ENCODE data around the gene EVL.

EVL gene

GRCh38 chr14:100132903-100133510, 67.8 kb downstream of the EVL start:
- DNase-seq, result no peak

GRCh38 chr14:100134586-100134985, 69.4 kb downstream of the EVL start:
- no peak for DNase-seq

- no peak for DNase-seq
Measured at GRCh38 chr14:100135073-100135472, 69.9 kb downstream of the EVL start.

- DNase-seq, result no peak
Measured at GRCh38 chr14:100135784-100136183, 70.6 kb downstream of the EVL start.

- DNase-seq, result no peak
Measured at GRCh38 chr14:100137173-100137572, 72.0 kb downstream of the EVL start.

GRCh38 chr14:100138082-100138787, 73.0 kb downstream of the EVL start:
- no peak for DNase-seq

GRCh38 chr14:100138955-100139354, 73.7 kb downstream of the EVL start:
- no peak for DNase-seq

- no peak for DNase-seq
Measured at GRCh38 chr14:100140452-100141078, 75.3 kb downstream of the EVL start.

- no peak for DNase-seq
Measured at GRCh38 chr14:100141098-100141497, 75.9 kb downstream of the EVL start.

- DNase-seq, result no peak
Measured at GRCh38 chr14:100142073-100143040, 77.1 kb downstream of the EVL start.

GRCh38 chr14:100143523-100143922, 78.3 kb downstream of the EVL start:
- no peak for DNase-seq

- no peak for DNase-seq
Measured at GRCh38 chr14:100143934-100144333, 78.7 kb downstream of the EVL start.

GRCh38 chr14:100144645-100144995, 79.4 kb downstream of the EVL start:
- no peak for DNase-seq

- DNase-seq, result no peak
Measured at GRCh38 chr14:100144996-100145646, 79.9 kb downstream of the EVL start.

GRCh38 chr14:100145682-100146464, 80.7 kb downstream of the EVL start:
- no peak for DNase-seq

- DNase-seq, result no peak
Measured at GRCh38 chr14:100146531-100147091, 81.4 kb downstream of the EVL start.

- DNase-seq, result peak; percentile 79
Measured at GRCh38 chr14:100147181-100147631, 82.0 kb downstream of the EVL start.

- DNase-seq, result no peak
Measured at GRCh38 chr14:100147691-100148464, 82.7 kb downstream of the EVL start.

GRCh38 chr14:100148837-100149731, 83.9 kb downstream of the EVL start:
- DNase-seq, result no peak
